ENCODE data around the gene SLC2A13.

Gene SLC2A13

GRCh38 chr12:40122842-40123241 is 17.0 kb upstream of the SLC2A13 start:
- DNase-seq (ENCODE audit: low read depth): no peak
- no peak overlapping the region for H3K4me3 ChIP-seq (ENCODE audit: low read length)
- TF ChIP-seq CTCF (IDR thresholded peaks at IDR 0.05; ENCODE audit: insufficient read depth, low read depth, low read length, missing control alignments): no peak

GRCh38 chr12:40117818-40118217 is 11.9 kb upstream of the SLC2A13 start:
- DNase-seq (ENCODE audit: low read depth): no peak
- TF ChIP-seq CTCF (IDR thresholded peaks at IDR 0.05; ENCODE audit: insufficient read depth, low read depth, low read length, missing control alignments): no peak
- no peak overlapping the region for H3K4me3 ChIP-seq (ENCODE audit: low read length)

- no peak for DNase-seq (ENCODE audit: low read depth)
- TF ChIP-seq CTCF (IDR thresholded peaks at IDR 0.05; ENCODE audit: insufficient read depth, low read depth, low read length, missing control alignments): no peak
- H3K4me3 ChIP-seq (ENCODE audit: low read length): no peak overlapping the region
These were observed 4.7 kb upstream of the SLC2A13 start for GRCh38 chr12:40110586-40110985.

GRCh38 chr12:40107803-40108620 is 2.1 kb upstream of the SLC2A13 start:
- no peak for TF ChIP-seq CTCF (IDR thresholded peaks at IDR 0.05; ENCODE audit: insufficient read depth, low read depth, low read length, missing control alignments)
- no peak overlapping the region for H3K4me3 ChIP-seq (ENCODE audit: low read length)
- DNase-seq (ENCODE audit: low read depth): no peak

- peak; percentile 89 for TF ChIP-seq CTCF (IDR thresholded peaks at IDR 0.05; ENCODE audit: insufficient read depth, low read depth, low read length, missing control alignments)
- peak overlapping the region; percentile 32 for H3K4me3 ChIP-seq (ENCODE audit: low read length)
These were observed 1.4 kb upstream of the SLC2A13 start for GRCh38 chr12:40107098-40107802.

DNA sequence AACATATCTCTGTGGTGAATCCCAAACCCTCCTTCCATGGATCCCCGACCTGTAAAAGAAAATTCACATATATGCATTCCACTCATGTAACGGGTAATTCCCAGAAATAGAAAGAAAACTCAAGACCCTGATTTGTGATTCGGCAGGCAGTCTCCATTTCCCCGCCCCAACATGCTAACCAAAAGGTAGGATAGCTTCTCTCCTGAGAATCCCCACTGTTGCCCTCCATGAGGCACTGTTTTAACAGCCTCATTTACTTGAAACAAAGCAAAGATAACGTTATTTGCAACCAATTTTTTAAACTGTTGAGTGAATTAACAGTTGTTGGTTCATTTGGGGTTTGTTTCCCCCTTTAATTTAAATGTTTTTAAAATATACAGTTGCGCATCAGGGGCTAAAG is 774 bp upstream of the SLC2A13 start:
- DNase-seq (ENCODE audit: low read depth): no peak
- TF ChIP-seq CTCF (IDR thresholded peaks at IDR 0.05; ENCODE audit: insufficient read depth, low read depth, low read length, missing control alignments): no peak
- H3K4me3 ChIP-seq (ENCODE audit: low read length): no peak overlapping the region

More at GRCh38 chr12:40107098-40107802, 1.4 kb upstream of the SLC2A13 start:
- DNase-seq (ENCODE audit: low read depth): peak; percentile 84
